H9 (cell line): ENCODE data around the gene UGT1A3. TPM values are rescaled to one million over a fixed set of nuclear protein-coding genes. Genes with fewer than 3 reads are reported as not detected.

Experiments
- DNase-seq: peaks from one replicate; pipeline ENCODE4 v3.0.0-alpha.2; 2017
- H2AFZ ChIP-seq: one replicate; pipeline ENCODE4 v1.6.1; 2013; ENCODE audit warnings: mild to moderate bottlenecking, low read length, control low read depth, moderate library complexity
- H2AK5ac ChIP-seq: 2 replicates; pipeline ENCODE4 v1.6.1; 2013; ENCODE audit warnings: low read length, control low read depth, mixed read lengths; ENCODE audit not compliant: insufficient read length
- H2BK120ac ChIP-seq: one replicate; pipeline ENCODE4 v1.6.1; 2013; ENCODE audit warnings: low read depth, mild to moderate bottlenecking, low read length, control low read depth, inconsistent platforms; ENCODE audit not compliant: poor library complexity, severe bottlenecking
- H2BK12ac ChIP-seq: 2 replicates; pipeline ENCODE4 v1.6.1; 2013; ENCODE audit warnings: low read length, control low read depth, mixed read lengths, low read depth; ENCODE audit not compliant: insufficient read length
- H2BK15ac ChIP-seq: 2 replicates; pipeline ENCODE4 v1.6.1; 2013; ENCODE audit warnings: low read depth, low read length, control low read depth
- H2BK20ac ChIP-seq: one replicate; pipeline ENCODE4 v1.6.1; 2013; ENCODE audit warnings: low read depth, mild to moderate bottlenecking, low read length, control low read depth, inconsistent platforms; ENCODE audit not compliant: poor library complexity, severe bottlenecking
- H2BK5ac ChIP-seq: 2 replicates; pipeline ENCODE4 v1.6.1; 2013; ENCODE audit warnings: low read length, control low read depth, mixed read lengths; ENCODE audit not compliant: insufficient read length
- H3K14ac ChIP-seq: 2 replicates; pipeline ENCODE4 v1.6.1; 2013; ENCODE audit warnings: low read length, control low read depth; ENCODE audit not compliant: insufficient read depth
- H3K18ac ChIP-seq: 2 replicates; pipeline ENCODE4 v1.6.1; 2013; ENCODE audit warnings: low read depth, mild to moderate bottlenecking, mixed read lengths, low read length, control low read depth; ENCODE audit not compliant: insufficient read length
- H3K23ac ChIP-seq: 2 replicates; pipeline ENCODE4 v1.6.1; 2013; ENCODE audit warnings: low read length, control low read depth, mixed read lengths, low read depth; ENCODE audit not compliant: insufficient read length
- H3K23me2 ChIP-seq: 2 replicates; pipeline ENCODE4 v1.6.1; 2013; ENCODE audit warnings: low read depth, mild to moderate bottlenecking, mixed read lengths, low read length, control low read depth; ENCODE audit not compliant: insufficient read length, poor library complexity, severe bottlenecking
- H3K27ac ChIP-seq: 2 replicates; pipeline ENCODE4 v1.5.1; 2013; ENCODE audit warnings: low read length, control low read depth, mixed read lengths, low read depth; ENCODE audit not compliant: insufficient read length
- H3K27me3 ChIP-seq: 2 replicates; pipeline ENCODE4 v1.6.1; 2013; ENCODE audit warnings: low read length, control low read depth, inconsistent platforms; ENCODE audit not compliant: insufficient read depth
- H3K4ac ChIP-seq: 2 replicates; pipeline ENCODE4 v1.6.1; 2013; ENCODE audit warnings: low read depth, mild to moderate bottlenecking, control low read depth, inconsistent platforms, low read length, moderate library complexity
- H3K4me1 ChIP-seq: 2 replicates; pipeline ENCODE4 v1.6.1; 2013; ENCODE audit warnings: low read length, control low read depth, inconsistent platforms; ENCODE audit not compliant: insufficient read depth
- H3K4me2 ChIP-seq: 2 replicates; pipeline ENCODE4 v1.6.1; 2013; ENCODE audit warnings: low read length, control low read depth, mixed read lengths; ENCODE audit not compliant: insufficient read length, insufficient read depth
- H3K56ac ChIP-seq: 2 replicates; pipeline ENCODE4 v1.6.1; 2013; ENCODE audit warnings: low read depth, mild to moderate bottlenecking, mixed read lengths, low read length, control low read depth; ENCODE audit not compliant: insufficient read length
- H3K79me1 ChIP-seq: 2 replicates; pipeline ENCODE4 v1.6.1; 2013; ENCODE audit warnings: low read depth, mild to moderate bottlenecking, moderate library complexity, low read length, control low read depth, inconsistent platforms; ENCODE audit not compliant: insufficient read depth, poor library complexity, severe bottlenecking
- H3K79me2 ChIP-seq: 2 replicates; pipeline ENCODE4 v1.6.1; 2013; ENCODE audit warnings: low read length, control low read depth, inconsistent platforms; ENCODE audit not compliant: insufficient read depth
- H3K9ac ChIP-seq: 2 replicates; pipeline ENCODE4 v1.6.1; 2013; ENCODE audit warnings: low read length, control low read depth, mixed read lengths; ENCODE audit not compliant: insufficient read length; ENCODE audit errors: extremely low read depth
- H3K9me3 ChIP-seq: one replicate; pipeline ENCODE4 v1.6.1; 2013; ENCODE audit warnings: low read depth, low read length, inconsistent platforms; ENCODE audit not compliant: control insufficient read depth
- H3T11ph ChIP-seq: one replicate; pipeline ENCODE4 v1.6.1; 2013; ENCODE audit warnings: mild to moderate bottlenecking, low read length, control low read depth, inconsistent platforms
- H4K20me1 ChIP-seq: one replicate; pipeline ENCODE4 v1.6.1; 2013; ENCODE audit not compliant: control insufficient read depth, insufficient read length, insufficient read depth
- H4K5ac ChIP-seq: 2 replicates; pipeline ENCODE4 v1.6.1; 2013; ENCODE audit warnings: low read depth, mild to moderate bottlenecking, mixed read lengths, low read length, control low read depth; ENCODE audit not compliant: insufficient read length
- H4K8ac ChIP-seq: replicated peaks from 2 replicates; pipeline ENCODE4 v1.6.1; 2013; ENCODE audit warnings: low read length, control low read depth, mixed read lengths, low read depth; ENCODE audit not compliant: insufficient read length
- H4K91ac ChIP-seq: 2 replicates; pipeline ENCODE4 v1.6.1; 2013; ENCODE audit warnings: low read depth, mild to moderate bottlenecking, moderate library complexity, mixed read lengths, low read length, control low read depth; ENCODE audit not compliant: insufficient read length
- H3K27ac Mint-ChIP-seq, 3 experiments: 2 replicates in 2 of 3; 3 replicates in 1 of 3; pipeline ENCODE4 v1.8.0; 2020 to 2021; ENCODE audit warnings: mixed read lengths in 3 of 3, mild to moderate bottlenecking in 1 of 3, moderate library complexity in 1 of 3
- H3K27me3 Mint-ChIP-seq: 2 replicates; pipeline ENCODE4 v1.8.0; 2021; ENCODE audit warnings: low read depth, mild to moderate bottlenecking, moderate library complexity, mixed read lengths
- H3K36me3 Mint-ChIP-seq, 3 experiments: 2 replicates in 2 of 3; 3 replicates in 1 of 3; pipeline ENCODE4 v1.8.0; 2020 to 2021; ENCODE audit warnings: low read depth in 3 of 3, mixed read lengths in 3 of 3; ENCODE audit not compliant: insufficient read depth in 1 of 3
- H3K4me1 Mint-ChIP-seq, 2 experiments: 2 replicates each; pipeline ENCODE4 v1.8.0; 2020; ENCODE audit warnings: mixed read lengths in 2 of 2
- H3K4me3 Mint-ChIP-seq, 2 experiments: 2 replicates in 1 of 2; 3 replicates in 1 of 2; pipeline ENCODE4 v1.8.0; 2020 to 2021; ENCODE audit warnings: mild to moderate bottlenecking in 2 of 2, mixed read lengths in 2 of 2, moderate library complexity in 1 of 2
- H3K9me3 Mint-ChIP-seq, 2 experiments: 2 replicates in 1 of 2; 3 replicates in 1 of 2; pipeline ENCODE4 v1.8.0; 2020; ENCODE audit warnings: mild to moderate bottlenecking in 2 of 2, mixed read lengths in 2 of 2, moderate library complexity in 1 of 2
- CTCF ChIP-seq: fragments of 200-600 bp; sonication (generic); conservative IDR thresholded peaks from 3 replicates; pipeline ENCODE4 v1.8.0; 2021; ENCODE audit warnings: antibody characterized with exemption, mild to moderate bottlenecking
- WGBS: extraction: QIAGEN DNeasy Blood & Tissue Kit; methylation state at CpG from one replicate; pipeline ENCODE4 v1.1.7; 2013; ENCODE audit warnings: missing lambda C conversion rate, low lambda C conversion rate, mixed read lengths; ENCODE audit not compliant: insufficient read length; ENCODE audit errors: extremely low coverage; 5-methylcytosine and 5-hydroxymethylcytosine counted together
- total RNA-seq: library from RNA; stranded (reverse); gene quantifications from 2 replicates; pipeline ENCODE4 v1.2.1, GENCODE V29; 2021

UGT1A3 gene
- total RNA-seq, 1 experiment from 2014 or later, result not detected

GRCh38 chr2:233795735-233796171, 66.9 kb downstream of the UGT1A3 start:
- Histone ChIP-seq H3K27ac (no peak overlapping the region), H2BK120ac (no peak overlapping the region), H4K91ac (no peak overlapping the region), H3K9me3 (no peaks in the 10 kb centered on the region), H3K4me1 (no peaks in the 10 kb centered on the region), H3K23ac (no peak overlapping the region), H2BK5ac (no peak overlapping the region), H4K20me1 (no peaks in the 10 kb centered on the region), H3K14ac (no peak overlapping the region), H4K8ac (no peak overlapping the region), H2AK5ac (no peak overlapping the region), H3K79me2 (no peaks in the 10 kb centered on the region), H4K5ac (no peak overlapping the region), H3K79me1 (no peaks in the 10 kb centered on the region), H3K4me2 (no peak overlapping the region), H2BK20ac (no peak overlapping the region), H3K4ac (no peak overlapping the region), H3K56ac (no peak overlapping the region), H3K23me2 (no peaks in the 10 kb centered on the region), H2AFZ (no peak overlapping the region), H2BK12ac (no peak overlapping the region), H2BK15ac (no peak overlapping the region), H3K27me3 (no peaks in the 10 kb centered on the region), H3T11ph (no peak overlapping the region), H3K18ac (no peak overlapping the region), H3K9ac (no peak overlapping the region)
- Mint-ChIP-seq H3K9me3 (peaks cover 8 to 9% of the 10 kb centered on the region in 2 experiments), H3K27ac (peak overlapping the region in 1 of 3 experiments; percentile 77; a peak in 1 of 7 replicates), H3K4me1 (peaks cover 2 to 4% of the 10 kb centered on the region in 2 experiments; a peak in 3 of 4 replicates), H3K27me3 (peaks cover 13% of the 10 kb centered on the region), H3K36me3 (peaks cover 0 to 4% (median 2%) of the 10 kb centered on the region in 3 experiments; a peak in 3 of 7 replicates), H3K4me3 (no peak overlapping the region)
- peak; percentile 20 for DNase-seq
- TF ChIP-seq CTCF, result no peak
- no CpG with 5 or more reads among the region's 13 CpGs for WGBS
